Heart left ventricle (tissue), 13 donors: ENCODE measurements around the gene ZDHHC16.

Source experiments
- POLR2A ChIP-seq, 2 donors: fragments of 450-650 bp; IDR thresholded peaks; one replicate each; pipeline ENCODE4 v1.6.1; 2017; ENCODE audit warnings: antibody characterized with exemption in 2 of 2, mild to moderate bottlenecking in 2 of 2, moderate library complexity in 2 of 2
- TF ChIP-seq, protein P1 (sequence below), 12 donors: fragments of 200-600 bp; sonication (generic) in 4 of 12; IDR thresholded peaks; one replicate each; pipeline versions ENCODE4 v1.5.0 to v1.8.0; 2018 to 2022; ENCODE audit warnings: antibody characterized with exemption in 12 of 12, mild to moderate bottlenecking in 5 of 12
- donor health status: ischemic (EF 13 %, LVEDD 7.1; RV severe dilation, severe dysfunction).
- donor health status: DM: no; HTN: yes; CAD: no.
- donor health status: DM: no; HTN: no; CAD: no.
- donor health status: ischemic (EF 25% LVEDD 6.9; RV normal size, moderate dysfunction).
- donor health status: ischemic (EF 25% LVEDD 5.7; RV mildly dilated, moderate dysfunction).
- donor health status: ischemic (EF 35%, LVEDD 5.7; RV mildly dilated, moderate dysfunction).
- donor health status: nonischemic (EF 11% LVEDD 7.7; RV severe dilation, severe dysfunction).
- donor health status: DM: yes; HTN: yes; CAD: no.
- donor health status: PGD.
- donor health status: ischemic (EF 29% LVEDD 5.4; RV normal size, mild dysfunction).
- donor health status: nonischemic (EF 23%, LVEDD 6.1; RV moderate dilation, normal function).

DNA sequence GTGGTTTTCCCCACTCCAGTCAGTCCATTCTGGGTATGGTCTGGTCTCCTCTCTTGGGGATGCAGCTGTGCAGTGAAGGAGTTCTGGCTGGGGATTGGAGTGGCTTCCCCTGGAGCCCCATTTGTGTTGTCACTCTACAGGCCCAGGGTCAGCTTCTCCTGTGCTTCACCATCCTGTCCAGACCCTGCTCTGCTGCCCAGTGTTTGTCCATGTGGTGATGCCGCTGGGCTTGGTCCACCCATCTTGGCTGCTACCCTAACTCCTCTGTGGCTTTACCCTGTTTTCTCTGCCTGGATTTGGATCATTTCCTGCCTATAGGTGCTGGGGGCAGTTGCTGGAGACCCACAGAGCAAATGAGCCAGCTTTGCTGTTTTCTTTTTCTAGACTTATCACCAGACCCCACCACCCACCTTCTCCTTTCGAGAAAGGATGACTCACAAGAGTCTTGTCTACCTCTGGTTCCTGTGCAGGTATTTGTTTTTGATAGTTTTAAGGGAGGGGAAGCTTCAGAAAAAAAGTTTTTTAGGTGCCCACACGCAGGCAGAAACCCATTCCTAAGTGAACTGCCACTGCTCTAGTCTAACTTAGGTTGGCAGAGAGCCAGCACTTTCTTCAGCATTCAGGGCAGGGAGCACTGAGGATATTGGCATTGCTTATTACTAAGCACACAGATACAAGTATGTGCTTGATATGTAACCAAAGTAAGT, 8.5 kb downstream of the ZDHHC16 start:
- TF ChIP-seq, protein P1, sequence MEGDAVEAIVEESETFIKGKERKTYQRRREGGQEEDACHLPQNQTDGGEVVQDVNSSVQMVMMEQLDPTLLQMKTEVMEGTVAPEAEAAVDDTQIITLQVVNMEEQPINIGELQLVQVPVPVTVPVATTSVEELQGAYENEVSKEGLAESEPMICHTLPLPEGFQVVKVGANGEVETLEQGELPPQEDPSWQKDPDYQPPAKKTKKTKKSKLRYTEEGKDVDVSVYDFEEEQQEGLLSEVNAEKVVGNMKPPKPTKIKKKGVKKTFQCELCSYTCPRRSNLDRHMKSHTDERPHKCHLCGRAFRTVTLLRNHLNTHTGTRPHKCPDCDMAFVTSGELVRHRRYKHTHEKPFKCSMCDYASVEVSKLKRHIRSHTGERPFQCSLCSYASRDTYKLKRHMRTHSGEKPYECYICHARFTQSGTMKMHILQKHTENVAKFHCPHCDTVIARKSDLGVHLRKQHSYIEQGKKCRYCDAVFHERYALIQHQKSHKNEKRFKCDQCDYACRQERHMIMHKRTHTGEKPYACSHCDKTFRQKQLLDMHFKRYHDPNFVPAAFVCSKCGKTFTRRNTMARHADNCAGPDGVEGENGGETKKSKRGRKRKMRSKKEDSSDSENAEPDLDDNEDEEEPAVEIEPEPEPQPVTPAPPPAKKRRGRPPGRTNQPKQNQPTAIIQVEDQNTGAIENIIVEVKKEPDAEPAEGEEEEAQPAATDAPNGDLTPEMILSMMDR (IDR thresholded peaks at IDR 0.05), result no peak
- TF ChIP-seq POLR2A (IDR thresholded peaks at IDR 0.05), result no peak
